DOHH2 (cell line): ENCODE data around the gene FASTK.

Experiments
- H3F3A ChIP-seq: fragments of 200-600 bp; sonication (generic), shearing (Covaris generic); 2 replicates; pipeline ENCODE4 v1.6.0; 2016; ENCODE audit warnings: antibody characterized with exemption, mild to moderate bottlenecking; ENCODE audit not compliant: control insufficient read depth, insufficient read depth
- H3K27ac ChIP-seq: fragments of 200-600 bp; sonication (generic); 2 replicates; pipeline ENCODE4 v1.5.1; 2014; ENCODE audit warnings: low read depth, mild to moderate bottlenecking, low read length, moderate library complexity
- H3K27me3 ChIP-seq: fragments of 200-600 bp; sonication (generic); 2 replicates; pipeline ENCODE4 v1.6.1; 2014; ENCODE audit warnings: mild to moderate bottlenecking, low read length, mixed read lengths; ENCODE audit not compliant: control insufficient read depth
- H3K36me3 ChIP-seq: fragments of 200-600 bp; sonication (generic); 2 replicates; pipeline ENCODE4 v1.6.1; 2014; ENCODE audit warnings: mild to moderate bottlenecking, low read length, moderate library complexity, mixed read lengths; ENCODE audit not compliant: control insufficient read depth
- H3K4me1 ChIP-seq: fragments of 200-600 bp; sonication (generic); 2 replicates; pipeline ENCODE4 v1.6.1; 2014; ENCODE audit warnings: mild to moderate bottlenecking, low read length, mixed read lengths; ENCODE audit not compliant: control insufficient read depth
- H3K4me2 ChIP-seq: fragments of 200-600 bp; sonication (generic); 2 replicates; pipeline ENCODE4 v1.6.0; 2014; ENCODE audit warnings: mild to moderate bottlenecking, low read length, moderate library complexity
- H3K4me3 ChIP-seq: fragments of 200-600 bp; sonication (generic); 2 replicates; pipeline ENCODE4 v1.5.1; 2014; ENCODE audit warnings: mild to moderate bottlenecking, low read length, mixed read lengths
- H3K79me2 ChIP-seq: fragments of 200-600 bp; sonication (generic); 2 replicates; pipeline ENCODE4 v1.6.1; 2014; ENCODE audit warnings: mild to moderate bottlenecking, low read length, mixed read lengths; ENCODE audit not compliant: control insufficient read depth
- H3K9me2 ChIP-seq: fragments of 200-600 bp; sonication (generic); replicated peaks from 2 replicates; pipeline ENCODE4 v1.6.1; 2014; ENCODE audit warnings: mild to moderate bottlenecking, low read length, mixed read lengths; ENCODE audit not compliant: control insufficient read depth
- H3K9me3 ChIP-seq: fragments of 200-600 bp; sonication (generic); 2 replicates; pipeline ENCODE4 v1.6.1; 2014; ENCODE audit warnings: antibody characterized with exemption, low read length, mixed read lengths; ENCODE audit not compliant: control insufficient read depth, insufficient read depth
- H4K20me1 ChIP-seq: fragments of 200-600 bp; sonication (generic); 2 replicates; pipeline ENCODE4 v1.6.0; 2014; ENCODE audit warnings: low read depth, mild to moderate bottlenecking, antibody characterized with exemption, low read length, moderate library complexity; ENCODE audit not compliant: control insufficient read depth, insufficient read depth
- EZH2phosphoT487 ChIP-seq: fragments of 200-600 bp; sonication (generic); IDR thresholded peaks from 2 replicates; pipeline ENCODE4 v1.6.1; 2017; ENCODE audit warnings: borderline replicate concordance, mild to moderate bottlenecking, antibody characterized with exemption, low read length, moderate library complexity, mixed read lengths
- TF ChIP-seq, protein P1 (sequence below): fragments of 200-600 bp; sonication (generic); IDR thresholded peaks from one replicate; pipeline ENCODE4 v1.5.1; 2014; ENCODE audit warnings: antibody characterized with exemption, mild to moderate bottlenecking, low read depth, low read length; ENCODE audit not compliant: poor library complexity, severe bottlenecking

The FASTK gene

DNA sequence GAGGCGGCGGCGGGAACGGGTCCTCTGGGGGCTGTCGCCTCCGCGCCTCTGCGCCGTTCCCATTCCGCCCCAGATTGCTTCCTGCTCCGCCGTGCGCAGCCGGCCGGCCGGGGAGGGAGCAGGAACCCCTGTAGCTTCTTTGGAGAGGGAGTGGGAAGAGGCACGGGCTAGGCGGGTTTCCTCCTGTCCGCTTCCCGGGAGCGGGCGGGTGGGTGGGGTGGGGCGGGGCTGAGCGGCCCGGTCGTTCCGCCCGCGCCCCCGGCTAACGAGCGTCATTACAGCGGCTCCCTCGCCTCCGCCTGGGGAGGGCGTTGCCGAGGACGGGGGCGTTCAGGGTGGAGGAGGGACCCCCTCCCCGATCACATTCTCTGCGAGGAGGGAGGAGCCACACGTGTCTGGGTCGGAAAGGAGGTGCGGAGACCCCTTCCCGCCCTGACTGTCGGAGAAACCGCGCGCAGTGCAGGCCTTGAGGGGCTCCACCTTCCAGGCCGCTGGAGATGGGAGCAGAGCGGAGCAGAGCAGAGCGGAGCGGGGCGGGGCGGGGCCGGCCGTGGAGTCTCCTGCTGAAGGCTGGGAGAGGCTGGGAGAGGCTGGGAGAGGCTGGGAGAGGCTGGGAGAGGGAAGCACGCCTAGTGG lies 45.4 kb upstream of the FASTK start:
- Histone ChIP-seq H3K79me2 (no peaks in the 10 kb centered on the region), H3F3A (no peaks in the 10 kb centered on the region), H3K4me2 (no peak overlapping the region), H3K27ac (no peak overlapping the region), H4K20me1 (no peaks in the 10 kb centered on the region; the same call in 1 of the 2 replicates), H3K4me1 (no peaks in the 10 kb centered on the region), H3K27me3 (no peaks in the 10 kb centered on the region), H3K36me3 (no peaks in the 10 kb centered on the region), H3K9me3 (no peaks in the 10 kb centered on the region), H3K9me2 (no peaks in the 10 kb centered on the region), H3K4me3 (no peak overlapping the region)
- TF ChIP-seq, protein P1, sequence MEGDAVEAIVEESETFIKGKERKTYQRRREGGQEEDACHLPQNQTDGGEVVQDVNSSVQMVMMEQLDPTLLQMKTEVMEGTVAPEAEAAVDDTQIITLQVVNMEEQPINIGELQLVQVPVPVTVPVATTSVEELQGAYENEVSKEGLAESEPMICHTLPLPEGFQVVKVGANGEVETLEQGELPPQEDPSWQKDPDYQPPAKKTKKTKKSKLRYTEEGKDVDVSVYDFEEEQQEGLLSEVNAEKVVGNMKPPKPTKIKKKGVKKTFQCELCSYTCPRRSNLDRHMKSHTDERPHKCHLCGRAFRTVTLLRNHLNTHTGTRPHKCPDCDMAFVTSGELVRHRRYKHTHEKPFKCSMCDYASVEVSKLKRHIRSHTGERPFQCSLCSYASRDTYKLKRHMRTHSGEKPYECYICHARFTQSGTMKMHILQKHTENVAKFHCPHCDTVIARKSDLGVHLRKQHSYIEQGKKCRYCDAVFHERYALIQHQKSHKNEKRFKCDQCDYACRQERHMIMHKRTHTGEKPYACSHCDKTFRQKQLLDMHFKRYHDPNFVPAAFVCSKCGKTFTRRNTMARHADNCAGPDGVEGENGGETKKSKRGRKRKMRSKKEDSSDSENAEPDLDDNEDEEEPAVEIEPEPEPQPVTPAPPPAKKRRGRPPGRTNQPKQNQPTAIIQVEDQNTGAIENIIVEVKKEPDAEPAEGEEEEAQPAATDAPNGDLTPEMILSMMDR = no peak
- TF ChIP-seq EZH2phosphoT487 = no peak

DNA sequence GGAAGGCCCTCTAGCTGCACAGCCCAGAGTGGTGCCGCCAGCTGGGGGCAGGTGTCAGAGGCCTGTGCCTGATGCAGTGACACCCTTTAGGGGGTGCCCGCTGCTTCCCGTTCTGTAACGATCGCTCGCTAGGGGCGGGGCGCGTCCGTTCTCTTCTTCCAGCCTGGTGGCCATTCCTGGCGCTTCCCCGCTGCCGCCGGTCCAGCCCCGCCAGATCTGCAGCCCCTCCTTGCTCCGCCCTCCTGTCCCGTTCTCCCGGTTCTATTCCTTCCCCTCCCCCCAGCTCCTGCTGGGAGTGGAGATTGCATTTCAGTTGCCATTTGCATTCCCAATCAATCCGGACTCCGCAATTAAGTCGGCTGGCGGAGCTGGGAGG lies 44.8 kb upstream of the FASTK start:
- no peak for TF ChIP-seq EZH2phosphoT487
- TF ChIP-seq, protein P1 = no peak
- Histone ChIP-seq H3F3A (no peaks in the 10 kb centered on the region), H3K27ac (no peak overlapping the region), H3K9me3 (no peaks in the 10 kb centered on the region), H4K20me1 (no peaks in the 10 kb centered on the region; the same call in 1 of the 2 replicates), H3K4me2 (no peak overlapping the region), H3K4me3 (no peak overlapping the region), H3K4me1 (no peaks in the 10 kb centered on the region), H3K79me2 (no peaks in the 10 kb centered on the region), H3K27me3 (no peaks in the 10 kb centered on the region), H3K36me3 (no peaks in the 10 kb centered on the region), H3K9me2 (no peaks in the 10 kb centered on the region)

DNA sequence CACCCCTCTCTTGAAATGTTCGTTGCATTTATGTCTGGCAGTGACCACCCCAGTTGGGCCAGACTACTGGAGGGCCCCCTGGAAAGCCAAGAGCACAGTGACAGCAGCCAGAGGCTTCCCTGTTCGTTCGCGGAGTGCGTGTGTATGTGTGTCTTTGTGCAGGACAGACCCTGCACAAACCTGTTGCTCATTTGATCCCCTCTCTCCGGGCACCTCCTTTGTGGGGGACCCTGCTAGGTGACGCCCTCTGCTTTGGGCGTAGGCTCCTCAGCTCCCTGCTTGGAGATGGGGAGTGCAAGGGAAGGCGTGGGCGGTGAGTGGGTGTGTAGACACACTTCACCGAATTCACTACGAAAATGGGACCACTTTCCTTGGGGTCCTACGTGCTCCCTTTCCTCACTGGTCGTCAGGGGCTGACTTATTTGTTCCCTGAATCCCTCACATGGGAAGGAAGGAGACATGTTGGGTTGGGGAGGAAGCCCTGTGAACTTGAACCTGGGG lies 44.3 kb upstream of the FASTK start:
- Histone ChIP-seq H3K4me2 (no peak overlapping the region), H3K36me3 (no peaks in the 10 kb centered on the region), H3K27ac (no peak overlapping the region), H3K27me3 (no peaks in the 10 kb centered on the region), H3K4me1 (no peaks in the 10 kb centered on the region), H3K9me2 (no peaks in the 10 kb centered on the region), H3K4me3 (no peak overlapping the region), H3K9me3 (no peaks in the 10 kb centered on the region), H3K79me2 (no peaks in the 10 kb centered on the region), H4K20me1 (no peaks in the 10 kb centered on the region; the same call in 1 of the 2 replicates), H3F3A (no peaks in the 10 kb centered on the region)
- TF ChIP-seq EZH2phosphoT487 = no peak
- TF ChIP-seq, protein P1 = no peak

DNA sequence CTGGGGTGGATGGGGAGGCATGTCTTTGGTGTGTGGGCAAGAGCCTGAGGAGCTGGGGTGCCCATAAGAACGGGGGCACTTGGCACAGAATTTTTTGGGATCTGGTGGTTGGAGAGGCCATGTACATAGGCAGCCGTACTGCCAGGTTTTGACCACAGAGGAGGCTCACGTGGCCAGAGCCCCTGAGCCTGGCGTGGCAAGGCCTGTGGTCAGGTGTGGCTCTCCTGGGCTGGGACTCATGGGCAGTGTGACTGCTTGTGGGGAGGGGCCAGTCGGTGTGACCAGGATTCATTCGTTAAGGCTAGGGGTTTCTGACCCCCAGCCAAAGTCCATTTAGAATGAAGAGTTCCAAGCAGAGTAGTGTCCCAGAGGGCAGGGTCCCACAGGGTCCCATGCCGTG lies 43.9 kb upstream of the FASTK start:
- Histone ChIP-seq H3K9me2 (no peaks in the 10 kb centered on the region), H3K79me2 (no peaks in the 10 kb centered on the region), H3K27me3 (no peaks in the 10 kb centered on the region), H3K36me3 (no peaks in the 10 kb centered on the region), H3K4me1 (no peaks in the 10 kb centered on the region), H4K20me1 (no peaks in the 10 kb centered on the region; the same call in 1 of the 2 replicates), H3K9me3 (no peaks in the 10 kb centered on the region), H3K27ac (no peak overlapping the region), H3F3A (no peaks in the 10 kb centered on the region), H3K4me2 (no peak overlapping the region), H3K4me3 (no peak overlapping the region)
- no peak for TF ChIP-seq EZH2phosphoT487
- TF ChIP-seq, protein P1 = no peak
